SH-SY5Y (cell line): ENCODE data around the gene ARFGEF3.

Source experiments
- GATA2 ChIP-seq: IDR thresholded peaks from 2 replicates; pipeline ENCODE4 v1.6.1; 2011; ENCODE audit warnings: mild to moderate bottlenecking, low read depth, low read length
- GATA3 ChIP-seq: IDR thresholded peaks from 2 replicates; pipeline ENCODE4 v1.6.1; 2011; ENCODE audit warnings: low read depth, mild to moderate bottlenecking, low read length, moderate library complexity

- TF ChIP-seq GATA2, result no peak
- TF ChIP-seq GATA3, result no peak
These were observed 97.3 kb downstream of the ARFGEF3 start for GRCh38 chr6:138258991-138259390.
